NT2/D1 (cell line): ENCODE results near the gene ZNF438.

Experiments
- SUZ12 ChIP-seq: IDR thresholded peaks from 2 replicates; pipeline ENCODE4 v1.6.1; 2011; ENCODE audit not compliant: insufficient read length, insufficient read depth; ENCODE audit errors: extremely low read depth
- YY1 ChIP-seq: IDR thresholded peaks from 2 replicates; pipeline ENCODE4 v1.6.1; 2011; ENCODE audit not compliant: insufficient read length, insufficient read depth
- ZNF274 ChIP-seq: IDR thresholded peaks from 2 replicates; pipeline ENCODE4 v1.6.1; 2011; ENCODE audit warnings: mild to moderate bottlenecking, low read depth, low read length

DNA sequence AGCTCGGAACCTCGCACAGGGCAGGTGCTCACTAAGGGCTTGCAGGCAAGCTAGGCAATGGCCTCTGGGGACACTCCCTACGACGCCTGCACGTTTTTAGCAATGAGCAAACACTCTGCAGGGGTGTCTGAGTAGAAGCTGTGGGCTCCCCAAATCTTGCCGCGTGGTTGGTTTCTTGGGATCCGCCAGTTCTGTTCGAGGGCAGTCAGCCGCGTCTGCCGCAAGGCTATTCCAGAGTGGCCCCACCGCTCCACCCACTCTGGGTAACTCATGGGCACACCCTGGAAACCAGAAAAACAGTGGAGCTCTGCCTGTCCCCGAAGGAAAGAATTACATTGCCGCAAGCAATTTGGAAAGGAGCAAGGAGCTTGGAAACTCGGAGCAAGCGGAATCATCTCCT lies 212.8 kb downstream of the ZNF438 start:
- TF ChIP-seq ZNF274 (no peak), YY1 (no peak), SUZ12 (no peak)
